Suprapubic skin (tissue), 4 donors: ENCODE data around the gene CFAP92. TPM values are rescaled to one million over a fixed set of nuclear protein-coding genes. Genes with fewer than 3 reads are reported as not detected.

Experiments
- DNase-seq, 2 donors: peaks; one replicate each; pipeline ENCODE4 v3.0.0-alpha.2; 2019; ENCODE audit warnings: low spot score in 2 of 2
- H3K27ac ChIP-seq: fragments of 200-600 bp; sonication (generic); one replicate; pipeline ENCODE4 v1.5.1; 2019
- H3K27me3 ChIP-seq: fragments of 200-600 bp; sonication (generic); one replicate; pipeline ENCODE4 v1.5.1; 2019
- H3K36me3 ChIP-seq: fragments of 200-600 bp; sonication (generic); one replicate; pipeline ENCODE4 v1.5.1; 2019
- H3K4me1 ChIP-seq: fragments of 200-600 bp; sonication (generic); one replicate; pipeline ENCODE4 v1.5.1; 2019
- H3K4me3 ChIP-seq: fragments of 200-600 bp; sonication (generic); one replicate; pipeline ENCODE4 v1.5.1; 2019; ENCODE audit warnings: mild to moderate bottlenecking
- H3K9me3 ChIP-seq: fragments of 200-600 bp; sonication (generic); one replicate; pipeline ENCODE4 v1.5.1; 2019
- EP300 ChIP-seq: sonication (generic); formaldehyde crosslinking; IDR thresholded peaks from one replicate; pipeline ENCODE4 v1.6.1; 2017; ENCODE audit warnings: antibody characterized with exemption
- POLR2A ChIP-seq, 2 donors: fragments of 450-650 bp; IDR thresholded peaks; one replicate each; pipeline ENCODE4 v1.6.1; 2017; ENCODE audit warnings: antibody characterized with exemption in 2 of 2, mild to moderate bottlenecking in 2 of 2, moderate library complexity in 2 of 2
- POLR2AphosphoS5 ChIP-seq, 3 donors: sonication (generic); formaldehyde crosslinking; IDR thresholded peaks; one replicate each; pipeline ENCODE4 v1.6.1; 2017; ENCODE audit warnings: antibody characterized with exemption in 3 of 3
- WGBS: methylation state at CpG from one replicate; pipeline ENCODE4 v1.1.5; 2018; 5-methylcytosine and 5-hydroxymethylcytosine counted together
- total RNA-seq, 4 donors: library from RNA; depleted of rRNA; stranded (reverse); fragments of >200 nt; gene quantifications; one replicate each; pipeline ENCODE4 v1.1.0, GENCODE V29; 2016
- TF ChIP-seq, protein P1 (sequence below), 2 donors: fragments of 200-600 bp in 1 of 2; fragments of 450-650 bp in 1 of 2; sonication (generic) in 1 of 2; IDR thresholded peaks; one replicate each; pipeline ENCODE4 v1.5.1; 2016 to 2019; ENCODE audit warnings: antibody characterized with exemption in 2 of 2, mild to moderate bottlenecking in 1 of 2, moderate library complexity in 1 of 2

Gene CFAP92
- total RNA-seq, 4 donors from 2014 or later: 0.11 to 1.7 (median 0.87) TPM

DNA sequence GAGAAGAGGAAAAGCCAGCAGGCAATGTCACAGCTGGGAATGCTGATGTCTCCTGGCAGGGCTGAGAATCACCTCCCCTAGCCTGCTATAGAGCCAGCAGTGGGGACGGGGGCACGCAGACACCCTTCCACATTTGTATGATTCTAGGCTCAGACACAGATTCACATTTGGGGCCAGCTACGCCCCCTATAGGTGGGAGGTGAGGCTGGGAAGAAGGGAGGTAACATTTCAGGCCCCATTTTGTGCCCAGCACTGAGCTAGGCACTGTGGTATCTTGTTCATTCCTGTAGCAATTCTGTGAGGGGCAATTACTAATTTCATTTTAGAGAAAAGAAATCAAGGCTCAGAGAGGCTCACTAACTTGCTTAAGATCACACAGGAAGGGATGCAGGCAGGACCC is 130.3 kb downstream of the CFAP92 start:
- no peak for DNase-seq
- H3K27me3 ChIP-seq: no peaks in the 10 kb centered on the region
- TF ChIP-seq EP300 (no peak), POLR2A (IDR thresholded peaks at IDR 0.05) (no peak), POLR2AphosphoS5 (IDR thresholded peaks at IDR 0.05) (no peak)
- TF ChIP-seq, protein P1, sequence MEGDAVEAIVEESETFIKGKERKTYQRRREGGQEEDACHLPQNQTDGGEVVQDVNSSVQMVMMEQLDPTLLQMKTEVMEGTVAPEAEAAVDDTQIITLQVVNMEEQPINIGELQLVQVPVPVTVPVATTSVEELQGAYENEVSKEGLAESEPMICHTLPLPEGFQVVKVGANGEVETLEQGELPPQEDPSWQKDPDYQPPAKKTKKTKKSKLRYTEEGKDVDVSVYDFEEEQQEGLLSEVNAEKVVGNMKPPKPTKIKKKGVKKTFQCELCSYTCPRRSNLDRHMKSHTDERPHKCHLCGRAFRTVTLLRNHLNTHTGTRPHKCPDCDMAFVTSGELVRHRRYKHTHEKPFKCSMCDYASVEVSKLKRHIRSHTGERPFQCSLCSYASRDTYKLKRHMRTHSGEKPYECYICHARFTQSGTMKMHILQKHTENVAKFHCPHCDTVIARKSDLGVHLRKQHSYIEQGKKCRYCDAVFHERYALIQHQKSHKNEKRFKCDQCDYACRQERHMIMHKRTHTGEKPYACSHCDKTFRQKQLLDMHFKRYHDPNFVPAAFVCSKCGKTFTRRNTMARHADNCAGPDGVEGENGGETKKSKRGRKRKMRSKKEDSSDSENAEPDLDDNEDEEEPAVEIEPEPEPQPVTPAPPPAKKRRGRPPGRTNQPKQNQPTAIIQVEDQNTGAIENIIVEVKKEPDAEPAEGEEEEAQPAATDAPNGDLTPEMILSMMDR (IDR thresholded peaks at IDR 0.05): no peak
- H3K36me3 ChIP-seq: no peaks in the 10 kb centered on the region
- peaks cover 21% of the 10 kb centered on the region for H3K9me3 ChIP-seq
- WGBS: 79% methylated on average over 3 of the region's 3 CpGs
- H3K4me1 ChIP-seq: peaks cover 8% of the 10 kb centered on the region
- no peak overlapping the region for H3K27ac ChIP-seq
- no peak overlapping the region for H3K4me3 ChIP-seq

DNA sequence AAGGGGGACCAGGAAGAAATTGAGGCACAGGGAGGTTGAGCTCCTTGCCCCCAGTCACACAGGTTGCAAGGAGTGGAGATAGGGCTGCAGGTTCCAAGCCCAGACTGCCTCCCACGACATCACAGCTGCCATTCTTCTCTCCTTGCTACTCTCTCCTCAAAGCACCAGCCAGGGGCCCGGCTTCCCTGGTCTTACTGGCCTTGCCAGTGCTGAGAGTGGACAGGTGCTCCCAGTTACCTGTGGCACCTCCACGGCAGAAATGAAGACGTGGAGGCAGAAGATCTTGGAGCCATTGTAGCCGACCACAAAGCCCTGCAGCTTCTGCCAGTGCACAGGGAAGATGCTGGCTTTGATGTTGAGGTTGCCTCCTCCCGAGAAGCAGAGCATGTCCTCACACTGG is 132.4 kb downstream of the CFAP92 start:
- TF ChIP-seq POLR2A (IDR thresholded peaks at IDR 0.05) (no peak), POLR2AphosphoS5 (IDR thresholded peaks at IDR 0.05) (no peak), EP300 (no peak)
- TF ChIP-seq, protein P1 (IDR thresholded peaks at IDR 0.05): no peak
- Histone ChIP-seq H3K4me3 (no peak overlapping the region), H3K36me3 (no peaks in the 10 kb centered on the region), H3K27me3 (no peaks in the 10 kb centered on the region), H3K27ac (no peak overlapping the region), H3K9me3 (peaks cover 27% of the 10 kb centered on the region), H3K4me1 (peaks cover 8% of the 10 kb centered on the region)
- 93% methylated on average over 6 of the region's 6 CpGs for WGBS
- no peak for DNase-seq

Other genes starting within 250 kb of the CFAP92 start
- gene ACAD9, start 114.5 kb downstream of the CFAP92 start, total RNA-seq: 100 to 1,000 TPM; 118 to 164 (median 138) TPM
- 1 to 10 TPM in 2 of 4 donors, under 1 TPM in 2; 0.76 to 2.5 (median 1.1) TPM for gene EFCC1, start 7.2 kb upstream of the CFAP92 start, total RNA-seq
- not detected for gene GP9, start 66.7 kb upstream of the CFAP92 start, total RNA-seq
- gene RAB43, start 127.7 kb upstream of the CFAP92 start, total RNA-seq: 10 to 100 TPM in 1 of 4 donors, 1 to 10 TPM in 3; 7.3 to 20.4 (median 8.3) TPM
- gene ISY1, start 167.0 kb upstream of the CFAP92 start, total RNA-seq: 10 to 100 TPM in 3 of 4 donors, 1 to 10 TPM in 1; 6.3 to 18.2 (median 16.3) TPM
- 100 to 1,000 TPM; 361 to 504 (median 408) TPM for gene CNBP, start 189.8 kb upstream of the CFAP92 start, total RNA-seq